ENCODE measurements around the gene PNMA1.

DNA sequence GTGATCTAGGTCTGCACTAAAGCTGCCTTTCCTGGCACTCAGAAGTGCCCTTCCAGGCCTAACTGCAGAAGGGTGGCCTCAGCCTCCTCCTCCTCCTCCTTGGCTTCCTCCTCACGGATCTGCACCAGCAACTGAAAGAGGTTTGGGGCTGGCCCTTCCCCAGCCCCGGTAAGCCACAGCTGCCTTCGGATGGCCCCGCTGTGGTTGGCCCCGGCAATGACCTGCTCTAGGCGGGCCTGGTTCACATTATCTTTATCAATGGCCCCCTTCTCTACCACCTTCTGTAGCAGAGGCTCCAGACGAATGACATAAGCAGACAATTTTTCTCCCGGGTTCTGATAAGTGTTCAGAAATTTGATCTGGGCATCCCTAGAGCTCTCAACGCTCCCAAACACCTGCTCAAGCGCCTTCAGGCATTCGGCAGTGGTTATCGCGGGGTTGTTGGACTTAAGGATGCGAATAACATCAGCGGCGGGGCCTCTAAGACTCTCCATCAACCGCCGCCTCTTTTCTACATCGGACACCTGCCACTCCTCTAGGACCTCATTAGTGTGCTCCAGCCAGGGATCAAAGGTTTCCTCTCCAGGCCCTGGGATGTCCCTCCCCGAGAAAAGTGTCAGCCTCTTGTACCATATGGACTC, 1.5 kb downstream of the PNMA1 start:
- TF ChIP-seq ELF4 (IDR thresholded peaks at IDR 0.05) = no peak
- no peak for TF ChIP-seq FOXK2 (IDR thresholded peaks at IDR 0.05)
- no peak for TF ChIP-seq SP1 (IDR thresholded peaks at IDR 0.05)
- TF ChIP-seq HDGF (IDR thresholded peaks at IDR 0.05; ENCODE audit: borderline replicate concordance) = no peak
- no peak for TF ChIP-seq ZNF384 (IDR thresholded peaks at IDR 0.05)
- no peak for TF ChIP-seq BHLHE40 (IDR thresholded peaks at IDR 0.05; ENCODE audit: borderline replicate concordance)
- TF ChIP-seq SUZ12 (IDR thresholded peaks at IDR 0.05) = no peak
- no peak for TF ChIP-seq LEF1 (IDR thresholded peaks at IDR 0.05; ENCODE audit: borderline replicate concordance)
- TF ChIP-seq FOXA1 (IDR thresholded peaks at IDR 0.05) = no peak
- TF ChIP-seq FOXM1 (IDR thresholded peaks at IDR 0.05; ENCODE audit: borderline replicate concordance) = no peak
- TF ChIP-seq TARDBP (IDR thresholded peaks at IDR 0.05) = no peak
- TF ChIP-seq NFRKB (IDR thresholded peaks at IDR 0.05) = no peak
- TF ChIP-seq CTBP1 (IDR thresholded peaks at IDR 0.05; ENCODE audit: borderline replicate concordance) = no peak
- TF ChIP-seq, protein P1, sequence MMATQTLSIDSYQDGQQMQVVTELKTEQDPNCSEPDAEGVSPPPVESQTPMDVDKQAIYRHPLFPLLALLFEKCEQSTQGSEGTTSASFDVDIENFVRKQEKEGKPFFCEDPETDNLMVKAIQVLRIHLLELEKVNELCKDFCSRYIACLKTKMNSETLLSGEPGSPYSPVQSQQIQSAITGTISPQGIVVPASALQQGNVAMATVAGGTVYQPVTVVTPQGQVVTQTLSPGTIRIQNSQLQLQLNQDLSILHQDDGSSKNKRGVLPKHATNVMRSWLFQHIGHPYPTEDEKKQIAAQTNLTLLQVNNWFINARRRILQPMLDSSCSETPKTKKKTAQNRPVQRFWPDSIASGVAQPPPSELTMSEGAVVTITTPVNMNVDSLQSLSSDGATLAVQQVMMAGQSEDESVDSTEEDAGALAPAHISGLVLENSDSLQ (IDR thresholded peaks at IDR 0.05) = no peak

All from HEK293T (cell line).